Endothelial cell of umbilical vein (primary cell): ENCODE data around the gene SLC26A3. TPM values are rescaled to one million over a fixed set of nuclear protein-coding genes. Genes with fewer than 3 reads are reported as not detected.

ENCODE experiments used
- BruUV-seq: library from RNA; stranded (reverse); fragments of 400-500 nt; replicated peaks from 2 replicates; lab custom pipeline; 2021; lab: Mats Ljungman, UMichigan
- CTCF ChIA-PET: fragments of 300-600, 350-600 bp; sonication (Branson Sonifier 250); formaldehyde crosslinking; loops from one replicate; lab custom pipeline; 2021; ENCODE audit warnings: antibody characterized with exemption, inconsistent platforms; lab: Charles Lee
- POLR2A ChIA-PET: fragments of 300-600, 350-600 bp; sonication (Branson Sonifier 250); formaldehyde crosslinking; loops from one replicate; lab custom pipeline; 2021; ENCODE audit warnings: antibody characterized with exemption, inconsistent platforms; lab: Charles Lee
- DNase-seq: peaks from one replicate; pipeline ENCODE4 v3.0.0-alpha.2; 2011; ENCODE audit warnings: low read depth, low spot score
- FAIRE-seq: peaks from 2 replicates; lab custom pipeline; 2011; peaks lifted over from hg19 to GRCh38; lab: Jason Lieb, UNC
- H2AFZ ChIP-seq: 2 replicates; pipeline ENCODE4 v1.6.0; 2012; ENCODE audit warnings: low read depth, low read length, control low read depth, inconsistent platforms
- H3K27ac ChIP-seq: 2 replicates; pipeline ENCODE4 v1.5.1; 2011; ENCODE audit warnings: low read depth, mild to moderate bottlenecking, control low read depth, low read length, moderate library complexity; ENCODE audit not compliant: insufficient read depth
- H3K27me3 ChIP-seq, 2 experiments: 2 replicates each; pipeline versions ENCODE4 v1.6.0 to v1.6.1; 2011; ENCODE audit warnings: low read length in 2 of 2, mixed read lengths in 1 of 2; ENCODE audit not compliant: control insufficient read depth in 2 of 2, insufficient read depth in 2 of 2
- H3K36me3 ChIP-seq, 2 experiments: 2 replicates in 1 of 2; 3 replicates in 1 of 2; pipeline ENCODE4 v1.5.1; 2011; ENCODE audit warnings: low read length in 2 of 2, mild to moderate bottlenecking in 1 of 2, moderate library complexity in 1 of 2; ENCODE audit not compliant: control insufficient read depth in 2 of 2, insufficient read depth in 2 of 2; ENCODE audit errors: extremely low read depth in 1 of 2
- H3K4me1 ChIP-seq: 3 replicates; pipeline ENCODE4 v1.5.1; 2011; ENCODE audit warnings: mild to moderate bottlenecking, low read length; ENCODE audit not compliant: control insufficient read depth, insufficient read depth; ENCODE audit errors: extremely low read depth
- H3K4me2 ChIP-seq: 2 replicates; pipeline ENCODE4 v1.6.1; 2011; ENCODE audit warnings: low read length, control low read depth, mixed read lengths; ENCODE audit not compliant: insufficient read depth
- H3K4me3 ChIP-seq, 3 experiments: fragments of 200-600 bp in 1 of 3; sonication (generic), shearing (Covaris generic) in 1 of 3; replicated peaks in 1 of 3; 2 replicates each; pipeline ENCODE4 v1.5.1; 2011 to 2016; ENCODE audit warnings: control low read depth in 3 of 3, low read length in 3 of 3, mild to moderate bottlenecking in 2 of 3, inconsistent platforms in 1 of 3, low read depth in 1 of 3, moderate library complexity in 1 of 3; ENCODE audit not compliant: insufficient read depth in 1 of 3
- H3K79me2 ChIP-seq: 2 replicates; pipeline ENCODE4 v1.6.0; 2012; ENCODE audit warnings: low read length, inconsistent platforms; ENCODE audit not compliant: control insufficient read depth, insufficient read depth
- H3K9ac ChIP-seq: replicated peaks from 2 replicates; pipeline ENCODE3; 2011; ENCODE audit warnings: low read length, control low read depth; ENCODE audit not compliant: insufficient read depth; ENCODE audit errors: extremely low read depth
- H3K9me1 ChIP-seq: replicated peaks from 3 replicates; pipeline ENCODE4 v1.6.0; 2011; ENCODE audit warnings: mild to moderate bottlenecking, low read length; ENCODE audit not compliant: control insufficient read depth, insufficient read depth; ENCODE audit errors: extremely low read depth
- H3K9me3 ChIP-seq: replicated peaks from 2 replicates; pipeline ENCODE4 v1.5.1; 2012; ENCODE audit warnings: low read length, inconsistent platforms; ENCODE audit not compliant: control insufficient read depth, insufficient read depth
- H4K20me1 ChIP-seq: replicated peaks from 2 replicates; pipeline ENCODE3; 2011; ENCODE audit warnings: mild to moderate bottlenecking, low read length; ENCODE audit not compliant: control insufficient read depth, insufficient read depth; ENCODE audit errors: extremely low read depth
- EZH2 ChIP-seq: IDR thresholded peaks from 2 replicates; pipeline ENCODE4 v1.6.1; 2012; ENCODE audit warnings: borderline replicate concordance, low read depth, mild to moderate bottlenecking, moderate library complexity, low read length, inconsistent platforms; ENCODE audit not compliant: severe bottlenecking
- FOS ChIP-seq: IDR thresholded peaks from 2 replicates; pipeline ENCODE4 v1.6.1; 2011; ENCODE audit warnings: mild to moderate bottlenecking, low read length, moderate library complexity, borderline replicate concordance; ENCODE audit not compliant: insufficient read depth
- GATA2 ChIP-seq: IDR thresholded peaks from 2 replicates; pipeline ENCODE4 v1.7.0; 2011; ENCODE audit warnings: low read depth, mild to moderate bottlenecking, moderate library complexity, mixed read lengths, low read length; ENCODE audit not compliant: insufficient read length, insufficient read depth
- JUN ChIP-seq: IDR thresholded peaks from 2 replicates; pipeline ENCODE4 v1.6.1; 2011; ENCODE audit warnings: borderline replicate concordance, low read depth; ENCODE audit not compliant: insufficient read length, insufficient read depth
- MYC ChIP-seq: IDR thresholded peaks from one replicate; pipeline ENCODE4 v1.6.1; 2011; ENCODE audit warnings: mild to moderate bottlenecking, low read depth, low read length
- POLR2A ChIP-seq: IDR thresholded peaks from 2 replicates; pipeline ENCODE4 v1.6.1; 2012; ENCODE audit warnings: low read depth, mild to moderate bottlenecking, control low read depth, low read length
- POLR2AphosphoS5 ChIP-seq: IDR thresholded peaks from 2 replicates; pipeline ENCODE4 v1.6.1; 2012; ENCODE audit warnings: low read depth, mild to moderate bottlenecking, control low read depth, low read length, moderate library complexity; ENCODE audit not compliant: insufficient read depth
- dilution Hi-C: fragments of 300-500 bp; cut with MboI; formaldehyde crosslinking; loops from one replicate; pipeline ENCODE4 v1.15.0; 2019; ENCODE audit warnings: low sequenced_read_pairs; ENCODE audit not compliant: extremely low pct_ligation_motif_present
- intact Hi-C: fragments of 100-400 bp; cut with micrococcal nuclease; formaldehyde crosslinking; loops from one replicate; pipeline ENCODE4 v1.10.0; 2022
- polyA plus RNA-seq, 4 experiments: library from polyadenylated mRNA; depleted of rRNA in 3 of 4; stranded (reverse) in 3 of 4; unstranded in 1 of 4; fragments of >200 nt; gene quantifications; 2 replicates each; pipeline versions ENCODE4 v1.2.1 to v1.2.3, GENCODE V29; 2011 to 2012; ENCODE audit warnings: missing spikeins in 1 of 4
- total RNA-seq: library from RNA; stranded (reverse); gene quantifications from 2 replicates; pipeline ENCODE4 v1.2.3, GENCODE V29; 2021
- TF ChIP-seq, protein P1 (sequence below), 2 donors: IDR thresholded peaks; 1 replicate in 1 of 2; 2 replicates in 1 of 2; pipeline ENCODE4 v1.5.1; 2011; ENCODE audit warnings: low read length in 2 of 2, mild to moderate bottlenecking in 2 of 2, moderate library complexity in 2 of 2, control low read depth in 1 of 2, inconsistent platforms in 1 of 2, low read depth in 1 of 2; ENCODE audit not compliant: insufficient read depth in 1 of 2; ENCODE audit errors: extremely low read depth in 1 of 2
- TF ChIP-seq, protein P2 (sequence below): IDR thresholded peaks from 2 replicates; pipeline ENCODE4 v1.6.1; 2011; ENCODE audit not compliant: insufficient read depth, insufficient read length

SLC26A3 gene
- total and polyA plus RNA-seq, 2 donors (not counting 3 experiments of a cell fraction or from before 2014, with no cell fraction given): not detected

DNA sequence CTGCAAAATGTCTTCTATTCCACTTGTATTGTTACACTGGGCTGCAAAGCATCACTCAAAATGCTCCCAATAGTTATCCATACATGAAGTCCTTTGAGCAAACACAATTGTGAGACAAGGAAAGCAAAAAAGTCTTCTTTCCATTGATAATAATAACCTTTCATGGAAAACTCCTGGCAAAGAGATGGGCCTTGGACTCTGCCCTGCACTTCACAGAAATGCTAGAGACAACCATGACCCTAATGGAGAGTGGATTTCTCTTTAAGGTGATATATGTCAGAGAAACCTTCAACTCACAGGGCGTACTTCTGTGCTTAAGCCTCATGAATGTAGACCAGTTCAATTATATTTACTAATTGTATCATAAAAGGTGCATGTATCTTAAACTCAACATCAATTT lies 19.4 kb downstream of the SLC26A3 start:
- H3K79me2 ChIP-seq: no peaks in the 10 kb centered on the region
- POLR2A ChIA-PET: no interaction called here
- intact Hi-C loops: no loop called here
- no peak overlapping the region for H3K4me3 ChIP-seq
- no peak for DNase-seq
- no peaks in the 10 kb centered on the region for H3K4me1 ChIP-seq
- no peaks in the 10 kb centered on the region for H3K36me3 ChIP-seq
- H3K9me3 ChIP-seq: no peaks in the 10 kb centered on the region
- peaks cover 16 to 34% of the 10 kb centered on the region in 2 experiments for H3K27me3 ChIP-seq
- BruUV-seq: no TSS peak
- no peak overlapping the region for H3K27ac ChIP-seq
- CTCF ChIA-PET: interaction anchor here (1.9 kb wide), 1 partner anchor 10 kb away, joined by 4 read pairs; no protein-coding TSS in a partner anchor
- H2AFZ ChIP-seq: no peak overlapping the region
- no peak overlapping the region for H3K4me2 ChIP-seq
- dilution Hi-C loops: no loop called here
- TF ChIP-seq EZH2 (no peak), POLR2A (no peak), FOS (no peak), GATA2 (no peak), POLR2AphosphoS5 (no peak), JUN (no peak), MYC (no peak)
- TF ChIP-seq, protein P1, sequence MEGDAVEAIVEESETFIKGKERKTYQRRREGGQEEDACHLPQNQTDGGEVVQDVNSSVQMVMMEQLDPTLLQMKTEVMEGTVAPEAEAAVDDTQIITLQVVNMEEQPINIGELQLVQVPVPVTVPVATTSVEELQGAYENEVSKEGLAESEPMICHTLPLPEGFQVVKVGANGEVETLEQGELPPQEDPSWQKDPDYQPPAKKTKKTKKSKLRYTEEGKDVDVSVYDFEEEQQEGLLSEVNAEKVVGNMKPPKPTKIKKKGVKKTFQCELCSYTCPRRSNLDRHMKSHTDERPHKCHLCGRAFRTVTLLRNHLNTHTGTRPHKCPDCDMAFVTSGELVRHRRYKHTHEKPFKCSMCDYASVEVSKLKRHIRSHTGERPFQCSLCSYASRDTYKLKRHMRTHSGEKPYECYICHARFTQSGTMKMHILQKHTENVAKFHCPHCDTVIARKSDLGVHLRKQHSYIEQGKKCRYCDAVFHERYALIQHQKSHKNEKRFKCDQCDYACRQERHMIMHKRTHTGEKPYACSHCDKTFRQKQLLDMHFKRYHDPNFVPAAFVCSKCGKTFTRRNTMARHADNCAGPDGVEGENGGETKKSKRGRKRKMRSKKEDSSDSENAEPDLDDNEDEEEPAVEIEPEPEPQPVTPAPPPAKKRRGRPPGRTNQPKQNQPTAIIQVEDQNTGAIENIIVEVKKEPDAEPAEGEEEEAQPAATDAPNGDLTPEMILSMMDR (IDR thresholded peaks at IDR 0.05; ENCODE audit: extremely low read depth in 1 of 2, insufficient read depth in 1 of 2, low read depth in 1 of 2, low read length in 2 of 2): no peak
- TF ChIP-seq, protein P2, sequence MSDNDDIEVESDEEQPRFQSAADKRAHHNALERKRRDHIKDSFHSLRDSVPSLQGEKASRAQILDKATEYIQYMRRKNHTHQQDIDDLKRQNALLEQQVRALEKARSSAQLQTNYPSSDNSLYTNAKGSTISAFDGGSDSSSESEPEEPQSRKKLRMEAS: no peak
- FAIRE-seq: no peak
- no peak overlapping the region for H3K9ac ChIP-seq
- no peaks in the 10 kb centered on the region for H4K20me1 ChIP-seq
- no peaks in the 10 kb centered on the region for H3K9me1 ChIP-seq
